Measurements from ENCODE around the gene CTCFL.

Gene CTCFL

DNA sequence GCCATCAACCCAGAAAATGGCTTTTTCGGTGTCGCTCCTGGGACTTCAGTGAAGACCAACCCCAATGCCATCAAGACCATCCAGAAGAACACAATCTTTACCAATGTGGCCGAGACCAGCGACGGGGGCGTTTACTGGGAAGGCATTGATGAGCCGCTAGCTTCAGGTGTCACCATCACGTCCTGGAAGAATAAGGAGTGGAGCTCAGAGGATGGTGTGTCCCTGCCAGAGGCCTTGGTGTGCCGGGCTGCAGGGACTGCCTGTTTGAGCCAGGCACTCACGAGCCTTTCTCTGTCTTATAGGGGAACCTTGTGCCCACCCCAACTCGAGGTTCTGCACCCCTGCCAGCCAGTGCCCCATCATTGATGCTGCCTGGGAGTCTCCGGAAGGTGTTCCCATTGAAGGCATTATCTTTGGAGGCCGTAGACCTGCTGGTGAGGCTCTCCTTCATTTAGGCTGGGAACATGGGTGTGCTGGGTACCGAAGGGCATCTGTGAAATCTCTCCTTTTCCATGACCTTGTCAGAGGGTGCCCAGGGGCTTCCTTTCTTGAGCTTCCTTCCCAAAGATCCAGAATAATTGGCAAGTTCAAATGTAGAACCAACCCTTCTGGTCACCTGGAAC, 39.4 kb upstream of the CTCFL start:
- Mint-ChIP-seq H3K4me1 (ENCODE audit: low read depth) (no peaks in the 10 kb centered on the region), H3K4me3 (no peak overlapping the region), H3K27ac (no peak overlapping the region), H3K27me3 (peaks cover 5% of the 10 kb centered on the region), H3K36me3 (no peaks in the 10 kb centered on the region), H3K9me3 (ENCODE audit: low read depth) (no peaks in the 10 kb centered on the region)

DNA sequence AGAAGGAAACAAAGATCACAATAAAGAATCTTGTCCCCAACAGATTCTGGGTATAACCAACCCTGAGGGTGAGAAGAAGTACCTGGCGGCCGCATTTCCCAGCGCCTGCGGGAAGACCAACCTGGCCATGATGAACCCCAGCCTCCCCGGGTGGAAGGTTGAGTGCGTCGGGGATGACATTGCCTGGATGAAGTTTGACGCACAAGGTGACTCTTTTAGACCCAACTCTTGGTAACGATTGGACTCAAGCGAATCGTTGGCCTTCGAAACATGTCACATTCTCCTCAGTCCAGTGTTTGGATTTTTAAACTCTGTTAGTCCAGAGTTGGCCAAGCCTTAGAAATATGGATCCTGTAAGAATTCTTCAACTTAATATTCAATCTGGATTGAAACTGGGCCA, 38.6 kb upstream of the CTCFL start:
- H3K27me3 Mint-ChIP-seq: peaks cover 3% of the 10 kb centered on the region
- H3K9me3 Mint-ChIP-seq (ENCODE audit: low read depth): no peaks in the 10 kb centered on the region
- no peak overlapping the region for H3K27ac Mint-ChIP-seq
- H3K4me3 Mint-ChIP-seq: no peak overlapping the region
- H3K36me3 Mint-ChIP-seq: no peaks in the 10 kb centered on the region
- H3K4me1 Mint-ChIP-seq (ENCODE audit: low read depth): no peaks in the 10 kb centered on the region

DNA sequence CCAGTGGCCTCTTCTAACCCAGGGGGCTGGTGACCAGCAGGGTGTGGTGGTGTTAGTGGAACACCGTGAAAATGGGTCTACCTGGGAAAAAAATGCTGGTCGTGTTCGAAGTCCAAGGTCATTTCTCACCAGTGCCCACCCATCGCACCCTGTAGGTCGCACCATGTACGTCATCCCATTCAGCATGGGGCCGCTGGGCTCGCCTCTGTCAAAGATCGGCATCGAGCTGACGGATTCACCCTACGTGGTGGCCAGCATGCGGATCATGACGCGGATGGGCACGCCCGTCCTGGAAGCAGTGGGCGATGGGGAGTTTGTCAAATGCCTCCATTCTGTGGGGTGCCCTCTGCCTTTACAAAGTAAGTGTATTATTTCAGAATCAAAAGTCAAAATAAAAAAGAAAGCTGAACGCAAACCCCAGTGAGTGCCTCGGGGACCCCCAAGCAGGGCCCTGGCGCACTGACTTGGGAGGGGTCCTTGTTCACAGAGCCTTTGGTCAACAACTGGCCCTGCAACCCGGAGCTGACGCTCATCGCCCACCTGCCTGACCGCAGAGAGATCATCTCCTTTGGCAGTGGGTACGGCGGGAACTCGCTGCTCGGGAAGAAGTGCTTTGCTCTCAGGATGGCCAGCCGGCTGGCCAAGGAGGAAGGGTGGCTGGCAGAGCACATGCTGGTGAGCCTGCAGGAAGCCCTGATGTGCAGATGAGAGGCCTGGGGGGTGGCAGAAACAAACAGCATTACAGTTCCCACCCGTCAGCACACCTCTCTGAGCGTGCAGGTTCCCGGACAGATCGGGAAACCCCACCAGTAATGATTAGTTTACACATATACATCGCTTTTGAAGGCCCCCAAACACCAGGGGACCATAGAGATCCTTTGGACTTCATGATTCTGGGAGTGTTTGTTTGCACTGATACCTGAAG, 37.9 kb upstream of the CTCFL start:
- no peak overlapping the region for H3K4me3 Mint-ChIP-seq
- no peaks in the 10 kb centered on the region for H3K9me3 Mint-ChIP-seq (ENCODE audit: low read depth)
- H3K27ac Mint-ChIP-seq: no peak overlapping the region
- H3K4me1 Mint-ChIP-seq (ENCODE audit: low read depth): no peaks in the 10 kb centered on the region
- no peaks in the 10 kb centered on the region for H3K36me3 Mint-ChIP-seq
- H3K27me3 Mint-ChIP-seq: peaks cover 6% of the 10 kb centered on the region

DNA sequence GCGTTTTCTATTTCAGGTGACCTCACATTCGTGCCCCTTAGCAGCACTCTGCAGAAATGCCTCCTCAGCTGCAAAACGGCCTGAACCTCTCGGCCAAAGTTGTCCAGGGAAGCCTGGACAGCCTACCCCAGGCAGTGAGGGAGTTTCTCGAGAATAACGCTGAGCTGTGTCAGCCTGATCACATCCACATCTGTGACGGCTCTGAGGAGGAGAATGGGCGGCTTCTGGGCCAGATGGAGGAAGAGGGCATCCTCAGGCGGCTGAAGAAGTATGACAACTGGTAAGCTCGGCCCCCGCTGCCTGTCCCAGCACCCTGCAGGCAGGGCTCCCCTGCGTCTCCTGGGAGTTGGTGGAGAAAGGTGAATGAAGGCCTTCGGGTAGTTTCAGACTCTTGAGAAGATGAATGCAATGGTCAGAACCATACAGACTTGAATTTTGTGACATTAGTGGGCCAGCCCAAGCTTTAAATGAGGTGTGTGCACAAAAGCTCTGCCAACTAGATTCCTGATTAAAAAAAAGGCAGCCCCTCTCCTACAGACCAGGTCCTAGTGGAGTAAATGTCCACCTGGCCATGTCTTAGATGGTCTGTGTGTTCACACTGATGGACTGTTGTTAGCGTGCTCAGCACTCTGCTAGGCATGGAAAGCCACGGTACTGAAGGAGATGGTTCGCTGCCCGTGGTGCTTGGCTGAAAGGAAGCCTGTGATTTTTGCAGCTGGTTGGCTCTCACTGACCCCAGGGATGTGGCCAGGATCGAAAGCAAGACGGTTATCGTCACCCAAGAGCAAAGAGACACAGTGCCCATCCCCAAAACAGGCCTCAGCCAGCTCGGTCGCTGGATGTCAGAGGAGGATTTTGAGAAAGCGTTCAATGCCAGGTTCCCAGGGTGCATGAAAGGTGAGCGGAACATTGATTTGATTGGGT, 36.7 kb upstream of the CTCFL start:
- peaks cover 12% of the 10 kb centered on the region for H3K27me3 Mint-ChIP-seq
- no peaks in the 10 kb centered on the region for H3K4me1 Mint-ChIP-seq (ENCODE audit: low read depth)
- no peaks in the 10 kb centered on the region for H3K9me3 Mint-ChIP-seq (ENCODE audit: low read depth)
- H3K4me3 Mint-ChIP-seq: no peak overlapping the region
- H3K27ac Mint-ChIP-seq: no peak overlapping the region
- no peaks in the 10 kb centered on the region for H3K36me3 Mint-ChIP-seq

DNA sequence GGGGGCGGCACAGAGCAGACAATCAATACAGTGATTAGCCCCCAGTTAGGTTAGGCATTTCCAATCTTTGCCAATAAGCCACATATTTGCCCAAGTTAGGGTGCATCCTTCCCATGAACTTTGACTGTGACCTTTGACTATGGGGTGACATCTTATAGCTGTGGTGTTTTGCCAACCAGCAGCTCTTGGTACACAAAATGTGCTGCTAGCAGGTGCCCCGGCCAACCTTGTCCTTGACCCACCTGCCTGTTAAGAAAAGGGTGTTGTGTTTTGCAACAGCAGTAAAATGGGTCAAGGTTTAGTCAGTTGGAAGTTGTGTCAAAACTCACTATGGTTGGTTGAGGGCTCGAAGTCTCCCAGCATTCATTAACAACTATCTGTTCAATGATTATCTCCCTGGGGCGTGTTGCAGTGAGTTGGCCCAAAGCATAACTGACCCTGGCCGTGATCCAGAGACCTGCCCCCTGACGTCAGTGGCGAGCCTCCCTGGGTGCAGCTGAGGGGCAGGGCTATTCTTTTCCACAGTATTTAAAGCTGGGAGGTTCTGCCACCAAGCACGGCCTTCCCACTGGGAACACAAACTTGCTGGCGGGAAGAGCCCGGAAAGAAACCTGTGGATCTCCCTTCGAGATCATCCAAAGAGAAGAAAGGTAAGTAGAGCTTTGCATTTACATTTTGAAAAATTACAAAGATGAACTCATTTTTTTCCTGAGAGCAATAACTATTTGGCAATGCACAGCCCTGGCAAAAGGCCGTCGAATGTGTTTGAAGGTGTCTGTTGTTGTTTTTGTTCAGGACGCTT, 35.8 kb upstream of the CTCFL start, which contains the start of gene PCK1:
PCK1 (plus strand) TSS at position 557 of the 802 bp plus-strand sequence. CDS start 302 bp downstream, outside the sequence.
- no peak within 1 kb of the TSS for H3K4me3 Mint-ChIP-seq
- no peaks in the 10 kb centered on the region for H3K9me3 Mint-ChIP-seq (ENCODE audit: low read depth)
- H3K36me3 Mint-ChIP-seq: no peaks in the 10 kb centered on the region
- no peaks in the 10 kb centered on the region for H3K4me1 Mint-ChIP-seq (ENCODE audit: low read depth)
- H3K27me3 Mint-ChIP-seq: peaks cover 15% of the 10 kb centered on the region
- no peak within 1 kb of the TSS for H3K27ac Mint-ChIP-seq

DNA sequence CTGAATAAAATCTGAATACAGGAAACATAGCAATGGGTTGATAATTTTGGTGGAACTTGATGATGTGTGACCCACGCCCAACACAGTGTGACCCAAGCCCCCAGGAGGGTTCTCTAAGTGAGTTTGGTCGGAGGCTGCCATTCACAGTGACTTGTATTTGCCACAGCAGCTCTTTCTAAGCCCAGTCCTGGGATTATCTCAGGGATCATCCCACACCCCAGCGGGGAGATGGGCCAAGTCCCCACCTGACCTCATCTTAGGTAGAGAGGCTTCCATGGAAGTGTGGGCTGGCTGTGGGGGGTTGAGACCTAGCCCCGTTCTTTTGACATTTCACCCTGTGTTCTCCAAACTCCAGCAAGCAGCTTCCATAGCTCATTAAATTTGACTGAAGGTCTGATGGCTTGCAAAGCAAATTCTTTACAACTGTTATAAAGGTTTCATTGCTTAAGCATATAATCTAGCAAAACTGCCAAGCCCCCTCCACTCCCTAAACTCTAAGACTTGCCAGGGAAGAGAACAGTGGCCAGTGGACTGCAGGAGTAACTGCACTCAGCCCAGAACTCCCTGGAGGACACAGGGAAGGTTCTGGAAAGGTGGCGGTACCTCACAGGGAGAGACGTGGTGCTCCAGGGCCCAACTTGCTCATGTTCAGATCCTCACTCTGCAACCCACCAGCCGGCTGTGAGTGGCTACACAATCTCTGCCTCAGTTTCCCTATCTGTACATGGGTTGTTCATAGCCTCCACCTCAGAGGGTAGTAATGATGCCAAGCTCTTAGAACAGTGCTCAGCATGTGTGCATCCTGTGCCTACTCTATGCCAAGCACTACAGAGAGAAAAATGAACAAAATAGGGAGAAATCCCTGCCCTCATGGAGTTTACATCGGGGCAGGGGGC, 35.0 kb upstream of the CTCFL start:
- no peaks in the 10 kb centered on the region for H3K9me3 Mint-ChIP-seq (ENCODE audit: low read depth)
- H3K27me3 Mint-ChIP-seq: peaks cover 15% of the 10 kb centered on the region
- H3K36me3 Mint-ChIP-seq: no peaks in the 10 kb centered on the region
- H3K4me3 Mint-ChIP-seq: no peak overlapping the region
- no peak overlapping the region for H3K27ac Mint-ChIP-seq
- H3K4me1 Mint-ChIP-seq (ENCODE audit: low read depth): no peaks in the 10 kb centered on the region

DNA sequence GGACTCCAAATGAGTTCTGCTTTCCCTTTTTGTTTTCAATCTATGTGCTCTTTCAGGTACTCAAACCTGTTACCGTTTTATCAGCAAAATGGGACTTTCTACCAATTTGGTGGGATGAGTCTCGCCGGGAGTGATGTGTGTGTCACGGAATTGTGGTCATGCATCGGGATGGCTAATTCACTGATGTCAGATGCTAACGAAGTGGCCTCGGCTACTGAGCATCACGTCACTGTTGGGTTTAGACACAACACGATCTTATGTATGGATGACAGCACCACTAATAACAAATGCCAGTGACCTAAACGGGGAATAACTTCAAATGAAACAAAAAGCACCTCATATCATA, 34.3 kb upstream of the CTCFL start:
- Mint-ChIP-seq H3K9me3 (ENCODE audit: low read depth) (no peaks in the 10 kb centered on the region), H3K4me1 (ENCODE audit: low read depth) (no peaks in the 10 kb centered on the region), H3K27me3 (peaks cover 15% of the 10 kb centered on the region), H3K36me3 (no peaks in the 10 kb centered on the region), H3K27ac (no peak overlapping the region), H3K4me3 (no peak overlapping the region)

DNA sequence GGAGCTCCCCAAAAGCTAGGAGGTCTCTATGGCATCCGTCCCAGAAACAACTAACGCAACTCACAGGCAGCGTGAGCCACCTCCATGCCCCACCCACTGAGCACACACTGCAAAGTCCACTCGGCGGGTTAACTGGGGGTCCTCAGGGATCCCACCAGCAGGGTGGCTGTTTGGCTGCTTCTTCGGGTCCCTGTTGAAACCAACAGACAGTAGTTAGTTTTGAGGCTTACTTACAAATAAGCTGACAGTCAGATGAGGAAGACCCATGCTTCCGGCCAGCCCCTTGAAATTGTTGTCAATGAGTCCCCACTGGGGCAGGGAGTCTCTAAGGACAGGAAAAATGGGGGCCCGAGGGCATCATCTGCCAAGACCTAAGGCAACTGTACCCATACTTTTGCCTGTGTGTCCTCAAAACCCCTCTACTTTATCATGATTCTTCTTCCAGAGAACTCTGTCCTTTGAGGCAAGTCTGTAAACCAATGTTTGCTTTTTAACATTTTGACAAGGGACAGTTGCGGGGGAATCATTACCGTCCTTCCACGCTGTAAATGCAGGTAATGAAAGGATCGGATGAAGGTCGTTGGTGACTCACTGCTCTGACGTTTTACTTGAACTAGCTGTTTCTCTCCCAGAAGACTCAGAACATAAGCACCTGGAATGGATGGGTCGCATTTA, 33.8 kb upstream of the CTCFL start:
- H3K4me3 Mint-ChIP-seq: no peak overlapping the region
- peaks cover 15% of the 10 kb centered on the region for H3K27me3 Mint-ChIP-seq
- no peaks in the 10 kb centered on the region for H3K9me3 Mint-ChIP-seq (ENCODE audit: low read depth)
- no peaks in the 10 kb centered on the region for H3K4me1 Mint-ChIP-seq (ENCODE audit: low read depth)
- H3K36me3 Mint-ChIP-seq: no peaks in the 10 kb centered on the region
- H3K27ac Mint-ChIP-seq: no peak overlapping the region

DNA sequence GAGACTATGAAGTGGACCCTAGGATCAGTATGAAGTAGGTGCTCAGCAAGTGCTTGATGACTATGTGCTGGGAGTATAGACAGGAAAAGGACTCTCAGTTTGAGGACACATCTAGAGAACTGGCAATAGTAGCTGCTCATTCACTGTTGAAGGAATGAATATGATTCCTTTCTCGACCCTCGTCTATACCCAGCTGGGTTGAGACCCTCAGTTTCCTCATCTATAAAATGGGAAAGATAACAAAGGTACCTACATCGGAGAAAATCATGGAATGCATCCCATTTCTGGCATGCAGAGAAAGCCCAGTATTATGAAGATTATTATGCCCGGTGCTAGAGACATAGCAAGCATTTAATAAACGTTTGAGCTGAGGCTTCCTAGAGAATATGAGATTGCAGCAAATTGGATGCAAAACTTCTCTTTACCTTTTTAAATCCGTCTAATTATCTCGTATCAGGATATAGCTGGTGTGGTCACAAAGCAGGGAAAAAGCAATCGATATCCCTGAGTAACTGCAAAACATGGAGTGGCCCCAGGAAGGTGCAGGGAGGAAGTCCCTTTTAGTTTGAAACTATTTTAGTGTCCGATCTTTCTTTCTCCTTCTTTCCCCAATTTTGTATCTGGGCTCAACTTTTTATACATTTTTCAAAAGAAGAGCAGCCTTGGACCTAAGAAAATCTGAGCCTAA, 33.1 kb upstream of the CTCFL start:
- Mint-ChIP-seq H3K4me1 (ENCODE audit: low read depth) (no peaks in the 10 kb centered on the region), H3K36me3 (no peaks in the 10 kb centered on the region), H3K4me3 (no peak overlapping the region), H3K27me3 (peaks cover 15% of the 10 kb centered on the region), H3K9me3 (ENCODE audit: low read depth) (no peaks in the 10 kb centered on the region), H3K27ac (no peak overlapping the region)

DNA sequence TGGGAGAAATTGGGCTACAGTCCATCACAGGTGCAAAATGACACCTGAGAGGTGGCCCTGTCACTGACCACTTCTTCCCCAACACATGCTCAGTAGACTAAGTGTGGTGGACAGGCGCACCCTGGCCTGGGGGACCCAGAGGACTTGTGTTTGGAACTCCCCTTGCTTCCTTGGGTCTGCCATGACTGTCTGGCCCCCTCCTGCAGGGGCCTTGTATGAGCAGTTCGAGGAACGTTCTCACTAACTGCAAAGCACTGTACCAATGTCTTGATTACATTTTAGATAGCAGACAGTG, 32.0 kb upstream of the CTCFL start:
- Mint-ChIP-seq H3K4me3 (no peak overlapping the region), H3K27ac (no peak overlapping the region), H3K9me3 (ENCODE audit: low read depth) (no peaks in the 10 kb centered on the region), H3K4me1 (ENCODE audit: low read depth) (no peaks in the 10 kb centered on the region), H3K36me3 (no peaks in the 10 kb centered on the region), H3K27me3 (peaks cover 15% of the 10 kb centered on the region)

DNA sequence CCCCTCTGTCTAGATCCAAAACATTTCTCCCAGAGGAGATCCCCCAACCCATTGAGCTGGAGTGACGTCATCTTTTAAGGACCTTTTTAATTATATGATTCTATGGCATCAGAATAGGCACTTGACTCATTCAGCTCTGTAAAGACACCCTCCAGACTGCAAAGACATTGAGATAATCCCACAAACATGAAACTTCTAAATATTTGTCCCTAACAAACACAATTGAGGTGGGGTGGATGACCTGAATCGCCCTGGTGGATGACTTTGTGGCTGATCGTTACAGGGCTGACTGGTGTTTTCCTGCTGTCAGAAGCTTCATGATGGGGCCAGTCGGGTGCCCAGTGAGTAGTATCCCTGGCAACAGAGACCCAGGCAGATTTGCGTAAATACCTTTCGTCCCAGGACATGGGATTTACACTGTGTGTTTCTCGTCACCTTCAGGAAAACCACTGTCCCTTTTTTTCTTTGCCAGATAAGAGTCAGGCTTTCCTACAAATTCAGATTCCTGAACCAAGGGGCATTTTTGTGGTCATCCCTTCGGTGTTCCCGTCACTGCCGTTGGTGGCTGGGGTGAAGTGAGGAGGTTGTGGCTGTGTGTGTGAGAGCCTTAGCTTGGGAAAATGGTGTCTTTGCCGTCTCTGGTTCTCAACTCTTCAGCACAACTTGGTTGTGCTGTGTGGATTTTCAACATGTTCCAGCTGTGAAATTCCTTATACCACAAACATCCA, 30.7 kb upstream of the CTCFL start:
- H3K36me3 Mint-ChIP-seq: no peaks in the 10 kb centered on the region
- H3K4me3 Mint-ChIP-seq: no peak overlapping the region
- no peaks in the 10 kb centered on the region for H3K4me1 Mint-ChIP-seq (ENCODE audit: low read depth)
- H3K9me3 Mint-ChIP-seq (ENCODE audit: low read depth): no peaks in the 10 kb centered on the region
- peaks cover 15% of the 10 kb centered on the region for H3K27me3 Mint-ChIP-seq
- no peak overlapping the region for H3K27ac Mint-ChIP-seq

DNA sequence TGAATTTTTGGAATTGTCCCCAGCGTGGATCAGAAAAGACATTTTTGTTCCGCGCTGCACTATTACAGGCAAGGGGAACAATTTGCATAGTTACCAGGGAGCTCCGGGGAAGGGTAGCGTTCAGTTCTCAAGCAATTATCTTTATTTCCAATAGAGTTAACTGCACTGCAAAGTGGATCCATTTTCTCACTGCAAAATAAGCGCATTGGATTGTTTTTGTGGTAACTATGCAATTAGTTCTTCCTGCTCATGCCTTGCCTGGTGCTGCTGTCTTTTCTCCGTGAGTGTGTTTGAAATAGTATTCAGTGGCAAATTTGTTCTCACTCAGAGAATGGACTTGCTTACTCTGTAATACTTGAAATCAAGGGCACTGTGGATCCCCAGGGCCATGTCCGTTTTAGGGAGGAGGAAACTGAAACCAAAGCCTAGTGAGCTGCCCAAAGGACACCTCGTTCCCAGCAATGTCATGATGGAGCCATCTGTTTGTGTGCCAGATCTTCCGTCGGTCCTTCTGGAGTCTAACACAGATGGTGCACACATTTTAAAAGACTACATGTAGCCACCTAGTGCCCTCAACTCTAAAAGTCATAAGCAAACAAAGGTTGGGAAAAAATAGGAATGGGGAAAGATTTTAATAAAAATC, 28.6 kb upstream of the CTCFL start:
- H3K4me1 Mint-ChIP-seq (ENCODE audit: low read depth): no peaks in the 10 kb centered on the region
- no peaks in the 10 kb centered on the region for H3K9me3 Mint-ChIP-seq (ENCODE audit: low read depth)
- no peak overlapping the region for H3K27ac Mint-ChIP-seq
- H3K4me3 Mint-ChIP-seq: no peak overlapping the region
- peaks cover 13% of the 10 kb centered on the region for H3K27me3 Mint-ChIP-seq
- no peaks in the 10 kb centered on the region for H3K36me3 Mint-ChIP-seq

Measured in activated naive CD8-positive, alpha-beta T cell (primary cell).